Activated naive CD4-positive, alpha-beta T cell (primary cell): ENCODE measurements around the gene GPR32.
"Not testable (repeated sequence)": the region's sequence is repeated elsewhere in the genome, so short reads cannot be mapped to it uniquely, and the experiment has no call there.

Source experiments
- DNase-seq, 4 experiments: peaks; one replicate each; lab custom pipeline; 2025; lab: John Stamatoyannopoulos, UW

The GPR32 gene

DNA sequence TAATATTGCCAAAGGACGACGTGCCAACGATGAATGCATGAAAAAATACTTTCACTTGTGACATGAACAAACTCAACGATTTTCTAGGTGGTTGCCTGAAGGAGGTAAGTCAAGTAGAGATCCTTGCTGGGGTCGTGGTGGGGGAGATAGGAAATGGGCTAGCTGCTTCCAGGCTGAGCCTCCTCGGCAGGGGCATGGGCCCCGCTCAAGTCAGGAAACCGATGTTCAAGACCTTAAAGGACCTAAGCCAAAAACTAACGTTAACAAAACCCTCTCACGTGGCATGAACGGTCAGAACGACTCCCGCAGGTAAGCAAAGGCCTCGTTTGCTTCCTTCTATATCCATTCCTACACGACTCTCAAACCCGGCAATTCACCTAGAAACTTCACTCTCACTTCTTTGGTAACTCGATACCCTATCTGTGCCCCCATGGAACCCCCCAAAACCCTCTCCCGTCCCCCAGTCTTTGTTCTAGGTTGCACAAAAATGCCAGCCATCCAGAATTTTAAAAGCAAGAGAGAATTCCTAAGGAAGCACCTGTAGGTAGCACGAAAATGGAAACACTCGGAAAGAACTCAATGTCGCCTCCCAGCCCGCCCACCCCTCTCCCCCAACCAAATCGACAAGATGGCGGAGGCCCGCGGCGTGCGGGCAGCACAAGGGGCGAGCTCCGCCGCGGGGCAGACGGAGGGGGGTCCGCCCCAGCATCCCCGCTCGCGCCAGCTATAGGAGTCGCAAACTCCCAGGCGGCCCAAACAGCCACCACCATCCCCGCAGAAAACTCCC is 33.6 kb downstream of the GPR32 start:
- DNase-seq: peak in 1 of 4 experiments; percentile 47

DNA sequence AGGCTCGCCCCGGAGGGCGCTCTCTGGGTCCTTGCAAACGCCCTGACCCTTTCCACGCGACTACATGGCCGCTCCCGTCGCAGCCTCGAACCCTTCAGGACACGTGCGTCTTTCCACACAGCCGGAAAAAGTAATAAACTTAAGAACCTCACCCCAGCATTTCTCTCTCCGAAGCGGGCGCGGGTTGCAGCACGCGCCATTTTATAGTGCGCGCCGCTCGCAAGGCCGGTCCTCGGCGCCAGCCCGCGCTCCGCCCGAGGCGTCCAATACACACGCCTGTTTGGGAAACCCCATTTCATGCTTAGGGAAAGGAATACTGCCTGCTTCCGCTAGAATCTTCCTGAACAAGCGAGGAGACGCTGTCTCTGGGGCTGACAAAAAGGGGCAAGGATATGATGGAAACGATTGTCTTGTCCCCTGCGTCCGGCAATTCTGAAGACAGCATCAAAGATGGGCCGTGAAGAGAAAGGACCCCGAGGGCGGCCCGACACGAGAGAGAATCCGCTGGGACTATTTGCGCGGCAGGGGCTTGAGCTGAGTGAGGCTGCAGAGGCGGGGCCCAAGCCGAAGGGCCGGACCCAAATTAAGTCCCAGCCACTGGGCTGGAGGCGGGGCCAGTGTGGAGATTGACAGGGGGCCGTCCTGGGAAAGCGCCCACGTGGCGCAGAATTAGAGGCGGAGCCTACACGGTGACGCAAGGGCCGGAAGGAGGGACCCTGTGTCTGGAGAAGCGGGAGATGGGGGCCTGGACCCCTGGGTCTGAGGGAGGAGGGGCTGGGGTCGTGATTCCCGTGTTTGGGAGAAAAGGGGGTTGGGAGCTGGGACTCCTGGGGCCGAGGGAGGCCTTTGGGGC is 34.4 kb downstream of the GPR32 start:
- DNase-seq: peak; percentile 91 to 95 (median 92)

DNA sequence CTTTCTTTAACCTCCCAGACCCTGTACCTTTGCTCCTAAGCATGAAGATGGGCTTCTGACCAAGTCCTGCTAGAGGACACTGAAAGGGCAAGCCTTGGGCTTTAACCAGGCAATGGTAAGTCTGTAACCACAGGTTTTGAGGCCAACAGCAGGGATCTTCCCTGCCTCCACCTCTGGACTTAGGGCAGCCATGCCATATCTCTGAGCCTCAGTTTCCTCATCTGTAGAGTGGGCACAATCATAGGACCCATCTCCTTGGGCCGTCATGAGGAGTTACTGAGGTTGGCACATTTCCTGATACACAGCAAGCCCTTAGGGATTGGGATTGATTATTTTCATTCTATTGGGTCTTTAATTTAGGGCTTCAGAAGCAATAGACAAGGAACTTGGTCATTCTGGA is 38.6 kb downstream of the GPR32 start:
- DNase-seq: no peak

DNA sequence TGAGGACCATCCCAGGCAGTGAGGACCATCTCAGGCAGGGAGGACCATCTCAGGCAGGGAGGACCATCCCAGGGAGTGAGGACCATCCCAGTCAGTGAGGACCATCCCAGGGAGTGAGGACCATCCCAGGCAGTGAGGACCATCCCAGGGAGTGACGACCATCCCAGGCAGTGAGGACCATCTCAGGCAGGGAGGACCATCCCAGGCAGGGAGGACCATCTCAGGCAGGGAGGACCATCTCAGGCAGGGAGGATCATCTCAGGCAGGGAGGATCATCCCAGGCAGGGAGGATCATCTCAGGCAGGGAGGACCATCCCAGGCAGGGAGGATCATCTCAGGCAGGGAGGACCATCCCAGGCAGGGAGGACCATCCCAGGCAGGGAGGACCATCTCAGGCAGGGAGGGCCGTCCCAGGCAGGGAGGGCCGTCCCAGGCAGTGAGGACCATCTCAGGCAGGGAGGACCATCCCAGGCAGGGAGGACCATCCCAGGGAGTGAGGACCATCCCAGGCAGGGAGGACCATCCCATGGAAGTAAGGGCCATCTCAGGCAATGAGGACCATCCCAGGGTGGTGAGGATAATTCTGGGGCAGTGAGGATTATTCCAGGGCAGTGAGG is 41.5 kb downstream of the GPR32 start:
- not testable (repeated sequence) for DNase-seq

DNA sequence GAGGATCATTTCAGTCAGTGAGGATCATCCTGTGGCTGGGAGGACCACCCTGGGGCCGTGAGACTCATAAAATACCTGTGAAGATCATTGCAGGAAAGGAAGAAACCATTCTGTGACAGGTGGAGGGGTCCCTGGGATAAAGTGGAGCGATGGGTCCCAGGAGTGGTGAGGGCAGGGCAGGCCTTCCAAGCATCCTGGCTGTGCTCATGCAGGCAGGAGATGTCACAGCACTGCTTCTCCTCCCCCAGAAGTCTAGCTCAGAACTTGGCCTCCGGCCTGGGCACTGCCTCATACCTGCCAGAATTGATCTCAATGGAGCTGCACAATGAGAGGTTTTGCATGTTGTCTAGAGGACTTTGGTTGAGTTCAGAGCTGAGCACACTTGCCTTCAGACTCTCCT is 42.2 kb downstream of the GPR32 start:
- DNase-seq: no peak

DNA sequence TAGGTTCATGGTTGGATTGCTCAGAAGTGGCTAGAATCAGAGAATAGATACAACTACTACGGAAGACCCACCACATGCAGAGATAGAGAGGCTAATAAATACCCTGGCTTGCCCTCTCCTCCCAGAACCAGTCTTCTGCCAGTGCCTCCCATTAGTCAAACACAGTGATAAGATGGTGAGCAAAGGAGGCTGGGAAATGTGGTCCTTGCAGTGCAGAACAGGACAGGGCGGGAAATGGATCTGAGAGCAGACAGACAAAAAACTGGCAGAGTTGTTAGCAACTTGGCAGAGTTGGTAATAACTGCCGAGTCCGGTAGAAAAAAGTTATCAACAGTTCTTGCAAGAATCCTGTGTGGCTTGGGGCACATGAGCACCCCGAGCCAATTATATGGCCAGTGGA is 44.6 kb downstream of the GPR32 start:
- DNase-seq: no peak

DNA sequence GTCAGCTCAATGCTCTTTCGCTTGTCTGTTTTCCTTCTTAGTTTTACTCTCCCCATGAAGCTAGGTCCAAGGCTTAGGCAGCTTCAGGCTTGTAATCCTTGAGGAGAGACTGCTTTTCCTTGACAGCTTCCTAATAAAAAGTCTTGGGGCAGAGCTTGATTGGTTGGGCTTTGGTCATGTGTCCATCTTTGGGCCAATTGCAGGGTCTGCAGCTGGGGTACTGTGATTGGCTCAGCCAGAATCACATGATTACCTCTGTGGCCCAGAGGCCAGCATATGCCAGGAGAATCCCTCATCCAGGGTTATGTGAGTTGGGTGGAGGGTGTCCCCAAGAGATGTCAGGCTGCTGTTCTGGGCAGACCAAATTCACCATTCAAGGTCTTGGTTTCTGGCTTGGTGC is 45.2 kb downstream of the GPR32 start:
- DNase-seq: no peak

DNA sequence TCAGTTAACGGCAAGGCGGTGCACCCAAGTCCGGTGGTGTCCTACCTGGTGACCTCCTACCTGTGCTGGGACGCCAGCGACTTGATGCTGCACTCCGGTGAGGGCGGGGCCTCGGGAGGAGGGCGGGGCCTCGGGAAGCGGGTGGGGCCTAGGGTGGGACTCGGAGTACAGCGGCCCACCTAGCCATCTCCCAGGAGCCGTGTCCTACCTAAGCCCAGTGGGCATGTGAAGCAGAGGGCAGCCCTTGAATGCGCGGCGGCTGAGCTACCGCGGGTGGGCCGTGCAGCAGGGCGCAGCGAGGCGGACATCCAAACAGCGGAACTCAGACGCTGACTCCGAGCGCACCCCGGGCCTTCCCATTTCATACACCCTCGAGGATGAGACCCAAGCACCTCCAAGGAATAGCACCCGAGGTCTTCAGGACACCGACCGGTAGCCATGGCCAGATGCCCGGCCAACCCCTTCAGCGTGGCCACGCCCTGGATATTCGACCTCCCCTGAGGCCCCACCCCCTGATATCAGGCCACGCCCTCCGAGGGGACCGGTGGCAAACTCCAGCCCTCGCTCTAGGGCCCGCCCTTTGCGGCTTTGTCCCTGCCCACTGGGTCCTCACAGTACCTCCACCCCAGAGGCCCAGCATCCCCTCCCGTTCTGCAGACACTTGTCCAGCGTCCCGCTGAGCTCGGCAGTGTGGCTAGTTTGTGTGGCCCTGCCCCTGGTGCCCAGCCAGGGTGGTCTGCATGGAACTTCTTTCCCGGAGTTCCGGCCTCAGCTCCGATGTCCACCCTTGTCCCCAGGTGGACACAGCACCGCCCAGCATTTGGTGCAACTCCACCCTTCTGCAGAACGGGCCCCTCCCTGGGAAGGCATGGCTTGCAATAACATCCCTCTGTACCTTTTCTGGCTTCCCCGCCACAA is 47.9 kb downstream of the GPR32 start:
- DNase-seq: peak in 1 of 4 experiments; percentile 12

DNA sequence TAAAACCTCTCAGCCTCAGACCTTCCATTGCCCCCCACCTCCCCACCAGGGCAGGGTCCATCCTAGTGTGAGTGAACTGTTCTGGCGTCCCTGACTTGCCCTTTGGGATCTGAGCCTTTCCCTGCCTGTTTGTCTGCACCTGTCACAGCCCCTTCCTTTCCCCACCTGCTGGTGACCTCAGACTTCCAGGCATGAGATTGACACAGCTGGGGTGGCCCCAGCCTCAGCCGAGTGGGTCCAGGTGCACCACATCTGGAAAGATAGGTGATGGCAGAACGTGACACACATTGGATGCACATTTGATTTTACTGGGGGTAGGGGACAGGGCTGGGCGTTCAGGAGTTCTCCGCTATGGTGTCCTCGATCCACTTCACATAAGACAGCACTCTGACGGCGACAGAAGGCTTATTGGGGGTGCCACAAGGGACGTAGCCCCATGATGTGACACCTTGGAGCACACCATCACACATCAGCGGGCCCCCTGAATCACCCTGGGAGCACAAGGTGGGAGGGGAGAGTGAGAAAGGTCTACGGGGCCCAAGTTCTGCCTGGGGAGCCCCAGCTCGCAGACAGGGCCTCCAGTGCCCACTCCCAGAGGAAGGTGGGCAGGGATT is 48.7 kb downstream of the GPR32 start:
- DNase-seq: no peak

DNA sequence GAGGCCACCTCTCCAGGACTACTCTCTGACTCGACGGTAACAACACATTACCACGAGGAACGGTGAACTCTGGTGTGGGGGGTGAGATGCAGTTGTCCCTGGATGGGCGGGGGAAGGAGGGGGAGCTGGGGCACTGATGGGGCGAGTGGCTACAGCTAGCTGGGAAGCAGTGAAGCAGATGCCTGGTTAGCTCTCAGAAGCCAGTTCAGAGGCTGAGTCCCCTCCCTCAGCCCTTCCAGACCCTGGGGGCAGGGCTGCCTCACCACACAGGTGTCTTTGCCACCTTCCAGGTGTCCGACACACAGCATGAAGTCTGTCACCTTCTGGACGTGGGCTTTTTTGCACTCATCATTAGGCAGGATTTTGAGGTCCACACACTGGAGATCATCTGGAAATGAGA is 49.4 kb downstream of the GPR32 start:
- no peak for DNase-seq

DNA sequence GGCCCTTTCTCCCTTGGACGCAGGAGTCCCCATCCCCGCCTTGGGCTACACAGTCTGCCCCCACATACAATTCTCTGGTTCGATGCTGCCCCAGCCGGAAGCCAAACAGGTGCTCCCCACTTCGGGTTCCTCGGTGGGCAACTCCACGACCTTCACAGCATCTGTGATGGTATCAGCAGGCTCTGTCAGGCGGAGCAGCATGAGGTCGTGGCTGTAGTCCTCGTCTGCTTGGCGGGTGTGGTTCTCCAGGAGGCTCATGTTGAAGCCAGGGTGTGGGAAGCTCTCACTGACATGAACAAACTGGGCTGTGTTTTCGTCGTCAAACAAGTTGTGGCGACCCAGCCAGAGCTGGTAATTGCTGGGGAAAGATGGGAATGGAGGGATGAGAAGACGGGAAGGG is 49.8 kb downstream of the GPR32 start:
- no peak for DNase-seq

DNA sequence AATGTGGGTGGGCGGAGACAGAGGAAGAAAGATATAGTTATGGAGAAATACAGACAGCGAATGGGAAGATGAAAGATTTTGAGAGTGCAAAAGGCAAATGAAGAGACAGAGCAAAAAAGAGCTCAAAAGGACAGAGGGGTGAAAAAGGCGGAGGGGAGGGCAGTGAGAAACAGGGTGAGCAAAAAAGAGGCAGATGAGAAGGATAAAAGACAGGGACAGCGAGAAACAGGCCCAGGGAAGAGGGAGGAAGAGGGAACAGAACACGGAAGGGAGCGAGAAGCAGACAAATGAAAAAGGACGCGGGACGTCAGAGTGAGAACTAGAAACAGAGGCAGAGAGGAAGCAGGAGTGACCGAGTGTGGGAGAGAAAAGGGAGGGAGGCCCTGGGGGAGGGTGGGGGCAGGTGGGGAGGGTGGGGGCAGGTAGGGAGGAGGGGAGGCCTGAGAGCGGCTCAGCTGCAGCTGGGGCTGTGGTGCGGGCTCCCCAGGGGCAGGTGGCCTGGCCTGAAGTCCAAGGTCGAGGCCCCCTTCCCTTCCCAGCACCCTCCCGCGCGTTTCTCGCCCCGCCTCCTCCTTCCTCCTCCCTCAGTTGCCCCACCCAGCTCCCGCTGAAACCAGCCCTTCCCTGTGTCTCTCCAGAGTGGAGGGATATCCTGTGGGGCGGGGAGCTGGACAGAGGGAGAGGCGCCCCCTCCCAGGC is 50.4 kb downstream of the GPR32 start:
- no peak for DNase-seq

DNA sequence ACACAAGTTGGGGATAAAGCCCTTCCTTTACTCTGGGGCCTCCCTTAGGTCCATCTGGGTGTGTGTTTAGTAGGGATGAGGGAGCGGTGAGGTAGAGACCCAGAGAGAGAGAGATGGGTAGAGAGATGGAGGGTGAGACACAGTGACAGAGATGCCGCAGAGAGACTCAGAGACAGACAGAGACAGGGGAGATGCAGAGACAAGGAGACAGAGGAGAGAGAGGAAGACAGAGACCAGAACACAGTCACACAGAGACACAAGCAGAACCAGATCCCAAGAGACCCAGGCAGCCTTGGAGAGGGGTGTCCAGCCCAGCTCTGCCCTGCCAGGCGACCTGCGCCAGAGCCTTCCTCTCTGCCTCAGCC is 51.0 kb downstream of the GPR32 start:
- no peak for DNase-seq
